Measurements from ENCODE around the gene SPOP.
A peak's percentile ranks its signal among the peaks of the same experiment; 100 is the strongest.
"Not testable (repeated sequence)": the region's sequence is repeated elsewhere in the genome, so short reads cannot be mapped to it uniquely, and the experiment has no call there.

SPOP gene

DNA sequence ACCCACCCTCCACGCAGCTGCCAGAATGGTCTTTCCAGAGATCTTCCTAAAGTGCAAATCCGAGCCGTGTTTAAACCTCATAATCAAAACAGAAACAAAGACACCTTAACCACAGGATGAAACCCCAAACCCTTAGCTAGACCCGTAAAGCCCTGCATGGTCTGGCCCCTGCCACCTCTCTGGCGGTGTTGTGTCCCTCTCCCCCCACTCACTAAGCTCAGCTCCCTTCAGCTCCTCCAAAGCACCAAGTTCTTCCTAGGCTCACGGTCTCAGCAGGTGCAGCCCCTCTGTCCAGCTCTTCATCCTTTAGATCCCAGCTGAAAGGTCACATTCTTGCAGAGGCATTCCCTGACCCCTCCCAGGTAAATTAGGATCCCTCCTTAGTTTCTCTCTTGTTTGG, 106.6 kb downstream of the SPOP start:
- no peak for DNase-seq

DNA sequence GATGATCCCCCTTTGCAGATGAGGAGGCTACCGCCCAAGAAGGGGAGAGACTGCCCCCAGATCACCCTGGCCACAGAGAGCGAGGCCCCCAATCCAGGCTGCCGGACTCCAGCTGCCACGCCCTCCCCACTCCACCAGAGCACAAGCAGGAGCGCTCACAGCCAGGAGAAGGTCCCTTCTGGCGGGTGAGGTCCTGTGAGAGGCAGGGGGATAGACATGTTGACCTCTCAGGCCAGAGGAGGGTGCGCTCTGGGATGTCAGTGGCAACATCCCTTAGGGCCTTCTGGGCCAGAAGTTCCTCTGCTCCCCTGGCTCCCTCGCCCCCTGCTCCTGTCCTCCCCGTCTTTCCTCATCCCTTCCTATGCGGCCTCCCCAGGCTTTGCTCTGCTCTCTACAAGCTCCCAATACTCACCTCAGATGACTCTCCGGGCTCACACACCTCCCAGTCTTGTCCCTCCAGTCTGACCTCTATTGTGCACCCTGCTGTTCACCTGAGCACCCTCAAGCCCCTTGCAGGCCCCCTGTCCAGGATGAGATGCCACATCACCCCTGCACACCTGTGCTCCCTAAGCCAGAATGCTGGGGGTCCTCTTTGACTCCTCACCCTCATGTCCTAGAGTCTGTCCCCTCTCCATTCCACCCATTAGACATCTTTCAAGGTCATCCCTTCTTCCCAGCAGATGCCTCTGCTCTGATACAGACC, 107.2 kb downstream of the SPOP start:
- no peak for DNase-seq

- not testable (repeated sequence) for DNase-seq
These were observed 109.2 kb downstream of the SPOP start for GRCh38 chr17:49568695-49569047.

- DNase-seq = peak; percentile 90 to 93 (median 93)
These were observed 109.8 kb downstream of the SPOP start for GRCh38 chr17:49567871-49568694.

DNA sequence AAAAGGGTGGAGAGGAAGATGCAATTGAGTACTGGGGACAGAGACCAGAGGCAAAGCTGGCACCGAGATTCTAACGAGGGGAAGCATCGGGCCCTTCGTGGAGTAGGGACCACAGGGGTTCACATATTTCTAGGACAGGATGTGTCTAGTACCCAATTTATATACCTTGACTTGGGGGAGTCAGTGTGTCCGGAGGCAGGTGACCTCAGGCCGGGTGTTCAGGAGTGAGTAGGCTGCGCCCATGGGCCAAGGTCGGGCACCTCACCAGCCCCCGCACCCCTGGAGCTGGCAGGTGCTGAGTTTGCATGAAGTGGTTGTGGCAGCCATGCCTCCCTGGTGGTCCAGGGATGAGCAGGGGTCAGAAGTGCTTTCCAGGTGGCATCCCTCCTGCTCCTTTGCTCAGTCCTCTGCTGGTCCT, 110.8 kb downstream of the SPOP start:
- no peak for DNase-seq

DNA sequence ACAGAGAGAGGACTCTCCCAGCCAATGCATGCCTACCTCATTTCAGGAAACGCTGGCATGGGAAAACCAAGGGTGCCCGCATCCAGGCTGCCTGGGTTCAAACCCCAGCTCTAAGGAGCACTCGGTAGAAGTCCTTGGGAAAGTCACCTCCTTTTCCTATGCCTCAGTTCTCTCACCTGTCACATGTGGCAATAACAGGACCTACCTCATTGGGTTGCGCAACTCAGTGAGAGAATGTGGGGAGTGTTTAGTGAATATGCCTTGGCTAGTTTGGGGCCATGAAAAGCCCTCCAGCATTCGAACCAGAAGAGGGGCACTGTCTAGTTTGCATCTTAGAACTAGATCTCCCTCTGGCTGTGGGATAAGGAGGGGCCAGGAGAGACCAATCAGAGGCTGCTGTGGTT, 111.2 kb downstream of the SPOP start:
- no peak for DNase-seq

GRCh38 chr17:49565948-49566491, 111.9 kb downstream of the SPOP start:
- peak; percentile 52 to 71 (median 63) for DNase-seq

DNA sequence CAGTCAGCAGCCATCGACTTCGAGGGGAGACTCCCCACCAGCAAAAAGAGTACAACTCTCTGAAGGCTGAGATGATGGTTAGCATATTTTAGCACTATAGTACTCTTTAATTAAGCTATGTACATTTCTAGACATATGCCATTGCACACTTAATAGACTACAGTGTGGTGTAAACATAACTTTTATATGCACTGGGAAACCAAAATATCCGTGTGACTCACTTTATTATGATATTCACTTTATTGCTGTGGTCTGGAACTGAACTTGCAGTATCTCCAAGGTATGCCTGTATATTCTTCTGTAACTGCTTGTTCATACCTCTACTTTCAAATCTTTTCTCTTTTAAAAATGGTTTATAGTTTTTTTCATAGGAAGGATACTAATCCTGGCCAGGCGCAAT, 113.3 kb downstream of the SPOP start:
- no peak for DNase-seq

GRCh38 chr17:49557312-49558024, 120.4 kb downstream of the SPOP start:
- DNase-seq = peak; percentile 68 to 77 (median 71)

- peak; percentile 65 to 86 (median 79) for DNase-seq
These were observed 121.5 kb downstream of the SPOP start for GRCh38 chr17:49556223-49556943.

DNA sequence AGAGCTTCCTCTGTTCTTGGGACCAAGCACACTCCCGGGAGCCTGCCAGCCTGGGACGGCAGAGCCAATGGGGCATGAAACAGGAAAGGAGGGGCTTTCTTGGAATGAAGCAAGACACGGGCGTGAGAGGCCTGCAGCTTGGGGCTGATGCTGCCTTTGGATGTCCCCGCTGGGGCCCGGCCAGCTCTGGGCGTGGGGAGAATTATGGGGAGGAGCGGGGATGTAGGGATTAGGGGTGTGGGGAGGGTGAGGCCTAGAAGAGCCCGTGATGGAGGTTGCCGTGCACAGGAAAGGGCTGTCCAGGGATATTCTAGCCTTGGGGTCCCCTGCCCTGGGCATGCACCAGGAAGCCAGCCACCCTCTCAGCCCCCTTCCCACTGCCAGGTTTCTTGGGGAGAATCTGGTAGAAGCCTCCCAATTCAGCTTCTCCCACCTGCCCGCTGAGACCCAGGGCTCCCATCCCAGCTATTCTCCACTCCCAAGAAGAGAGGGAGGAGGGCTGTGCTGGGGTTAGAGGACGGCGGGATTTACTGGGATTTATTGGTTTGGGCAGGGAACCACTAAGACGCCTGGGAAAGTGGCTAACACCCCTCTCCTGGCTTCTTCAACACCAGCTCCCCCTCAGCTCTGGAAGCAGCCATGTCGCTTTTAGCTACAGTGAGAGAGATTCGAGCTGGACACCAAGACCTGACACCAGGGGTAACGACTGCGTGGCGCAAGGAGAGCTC, 122.2 kb downstream of the SPOP start:
- DNase-seq = no peak

GRCh38 chr17:49554694-49555494, 123.0 kb downstream of the SPOP start:
- no peak for DNase-seq

- no peak for DNase-seq
These were observed 124.1 kb downstream of the SPOP start for GRCh38 chr17:49553676-49554335.

- no peak for DNase-seq
These were observed 125.7 kb downstream of the SPOP start for GRCh38 chr17:49552070-49552751.

- DNase-seq = no peak
These were observed 126.5 kb downstream of the SPOP start for GRCh38 chr17:49551221-49552069.

- not testable (repeated sequence) for DNase-seq
These were observed 127.1 kb downstream of the SPOP start for GRCh38 chr17:49550764-49551163.

DNA sequence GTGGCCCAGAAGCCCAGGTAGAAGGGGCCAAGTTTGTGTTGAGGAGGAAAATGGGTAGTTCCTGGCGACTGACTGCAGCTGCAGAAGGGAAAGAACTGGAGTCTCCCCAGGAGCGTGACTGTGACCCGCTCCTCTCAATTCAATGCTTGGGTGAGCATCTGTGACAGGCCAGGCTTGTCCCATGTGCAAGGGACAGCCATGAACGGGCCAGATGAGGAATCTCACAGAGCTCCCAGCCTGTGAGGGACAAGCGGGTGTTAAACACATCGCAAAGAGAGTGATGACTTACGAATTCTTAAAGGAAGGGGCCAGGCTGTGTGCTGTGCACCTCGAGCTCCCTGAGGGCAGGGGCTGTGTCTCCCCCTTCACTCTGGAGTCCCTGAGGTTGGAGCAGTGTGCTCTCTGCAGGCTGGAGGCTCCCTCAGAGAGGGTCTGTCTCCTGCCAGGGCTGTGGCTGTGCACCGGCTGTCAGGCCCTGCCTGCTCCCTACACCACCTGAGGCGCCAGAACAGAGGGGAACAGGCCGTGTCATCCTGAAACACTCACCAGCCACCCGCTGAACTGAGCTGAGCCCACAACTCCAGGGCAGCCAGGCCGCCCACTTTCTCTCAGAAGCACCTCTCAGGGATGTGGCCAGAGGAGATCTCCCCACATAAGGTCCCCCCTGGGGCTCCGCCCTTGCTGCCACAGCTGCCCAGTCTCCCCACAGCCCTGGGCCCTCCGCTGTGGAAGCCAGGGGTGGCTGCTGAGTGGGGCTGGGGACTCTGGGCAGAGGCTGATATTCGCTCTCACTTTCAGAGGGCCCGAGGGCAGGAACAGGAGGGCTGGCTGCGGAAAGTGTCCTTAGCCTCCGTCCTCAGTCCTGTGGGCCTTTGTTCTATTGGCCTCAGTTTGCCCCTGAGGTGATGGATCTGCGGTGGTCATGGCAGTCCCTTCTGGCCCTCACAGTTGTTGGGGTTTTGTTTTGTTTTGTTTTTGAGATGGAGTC, 127.9 kb downstream of the SPOP start:
- no peak for DNase-seq

DNA sequence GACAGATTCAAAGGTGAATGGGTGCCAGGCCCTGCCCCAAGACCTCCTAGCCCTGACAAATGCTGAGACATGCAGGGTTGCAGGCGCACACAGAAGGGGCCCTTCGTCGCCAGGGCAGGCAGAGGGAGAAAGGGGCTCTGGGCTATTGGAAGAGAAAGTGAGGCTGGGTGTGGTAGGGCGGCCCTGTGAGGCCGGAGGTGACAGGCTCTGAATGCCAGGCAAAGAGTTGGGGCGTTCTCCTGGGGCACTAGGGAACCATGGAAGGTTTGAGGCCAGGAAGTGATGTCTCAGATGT, 128.6 kb downstream of the SPOP start:
- no peak for DNase-seq
